DMS79 (cell line): ENCODE data around the gene C18orf54.
"Not testable (repeated sequence)": the region's sequence is repeated elsewhere in the genome, so short reads cannot be mapped to it uniquely, and the experiment has no call there.

Source experiments
- DNase-seq: peaks from one replicate; lab custom pipeline; 2025; lab: John Stamatoyannopoulos, UW

C18orf54 gene

DNA sequence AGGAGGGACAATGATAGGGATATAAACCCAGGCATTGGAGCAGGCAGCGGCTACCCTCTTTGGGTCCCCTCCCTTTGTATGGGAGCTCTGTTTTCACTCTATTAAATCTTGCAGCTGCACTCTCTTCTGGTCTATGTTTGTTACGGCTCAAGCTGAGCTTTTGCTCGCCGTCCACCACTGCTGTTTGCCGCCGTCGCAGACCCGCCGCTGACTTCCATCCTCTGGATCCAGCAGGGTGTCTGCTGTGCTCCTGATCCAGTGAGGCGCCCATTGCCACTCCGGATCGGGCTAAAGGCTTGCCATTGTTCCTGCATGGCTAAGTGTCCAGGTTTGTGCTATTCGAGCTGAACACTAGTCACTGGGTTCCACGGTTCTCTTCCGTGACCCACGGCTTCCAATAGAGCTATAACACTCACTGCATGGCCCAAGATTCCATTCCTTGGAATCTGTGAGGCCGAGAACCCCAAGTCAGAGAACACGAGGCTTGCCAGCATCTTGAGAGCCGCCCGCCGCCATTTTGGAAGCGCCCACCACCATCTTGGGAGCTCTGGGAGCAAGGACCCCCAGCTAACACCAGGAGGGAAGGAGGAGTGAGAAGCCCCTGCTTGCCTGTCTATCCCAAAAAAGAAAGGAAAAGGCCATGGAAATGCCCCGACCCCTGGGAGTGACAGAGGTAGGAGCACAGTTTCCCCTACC lies 29.2 kb downstream of the C18orf54 start:
- DNase-seq: not testable (repeated sequence)

DNA sequence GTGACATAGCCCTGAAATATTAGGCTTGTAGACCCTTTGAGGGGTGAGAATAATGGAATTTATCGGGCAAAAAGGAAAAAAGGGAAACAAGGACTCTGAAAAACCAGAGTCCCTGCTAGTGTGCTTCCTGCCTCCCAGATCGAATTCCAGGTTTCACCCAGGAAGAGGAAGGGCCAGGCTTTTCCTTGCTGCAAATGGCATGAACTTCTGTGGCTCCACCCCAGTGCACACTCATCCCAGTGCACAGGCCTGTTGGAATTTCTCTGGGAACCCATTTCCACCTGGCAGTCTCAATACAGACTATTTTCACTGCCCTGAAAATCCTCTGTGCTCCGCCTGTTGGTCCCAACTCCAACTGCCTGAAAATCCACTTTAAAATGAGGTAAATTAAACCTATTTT lies 29.9 kb downstream of the C18orf54 start:
- DNase-seq: no peak

DNA sequence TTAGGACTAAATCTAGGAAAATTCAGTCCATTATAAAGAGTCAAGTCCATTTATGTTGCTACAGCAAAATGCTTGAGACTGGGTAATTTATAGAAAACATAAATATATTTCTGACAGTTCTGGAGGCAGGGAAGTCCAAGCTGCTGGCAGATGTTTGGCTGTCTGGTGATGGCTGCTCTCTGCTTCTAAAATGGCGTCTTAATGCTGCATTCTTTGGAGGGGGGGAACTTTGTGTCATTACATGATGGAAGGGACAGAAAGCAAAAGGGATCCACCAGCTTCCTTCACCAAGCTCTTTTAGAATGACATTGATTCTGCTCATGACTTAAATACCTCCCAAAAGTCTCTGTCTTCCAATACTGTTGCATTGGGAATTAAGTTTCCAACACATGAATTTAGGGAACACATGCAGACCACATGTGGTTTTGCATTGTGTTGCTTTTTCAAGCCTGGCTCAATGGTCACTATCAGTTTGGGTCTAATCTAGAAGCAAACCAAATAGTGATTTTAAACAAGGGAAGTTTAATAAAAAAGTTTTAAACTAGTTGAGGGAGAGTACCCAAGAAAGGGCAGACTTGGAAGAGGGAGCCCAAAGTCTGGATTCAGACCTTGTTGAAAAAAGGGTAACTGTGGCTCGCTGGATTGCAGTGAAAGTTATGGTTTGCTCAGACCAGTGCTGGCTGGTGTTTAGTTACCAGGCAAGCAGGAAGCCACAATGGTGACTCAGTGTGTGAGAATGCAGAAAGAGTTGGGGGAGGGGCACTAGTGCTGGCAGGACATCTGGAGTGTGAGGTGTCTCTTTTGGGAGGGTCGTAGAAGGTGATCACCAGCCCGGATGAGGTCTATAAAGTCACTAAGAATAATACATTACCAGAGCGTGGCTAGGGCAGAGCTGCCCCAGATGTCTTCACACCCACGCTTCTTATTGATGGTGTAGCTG lies 30.8 kb downstream of the C18orf54 start:
- no peak for DNase-seq

DNA sequence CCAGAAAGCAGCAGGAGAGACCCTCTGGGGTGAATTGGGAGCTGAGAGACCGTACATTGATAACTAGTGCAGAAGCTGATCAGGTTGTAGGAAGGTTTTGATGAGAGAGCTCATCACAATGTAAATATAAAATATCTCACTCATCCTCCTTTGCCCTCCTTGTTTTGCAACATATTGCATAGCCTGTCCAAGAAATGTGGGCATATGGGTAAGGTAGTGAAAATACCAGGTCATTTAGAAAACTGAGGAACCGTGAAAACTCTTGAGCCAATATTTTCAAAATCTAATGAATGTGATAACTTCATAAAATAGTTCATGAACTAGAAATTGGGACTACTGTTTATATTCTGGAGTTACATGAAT lies 31.4 kb downstream of the C18orf54 start:
- DNase-seq: no peak

DNA sequence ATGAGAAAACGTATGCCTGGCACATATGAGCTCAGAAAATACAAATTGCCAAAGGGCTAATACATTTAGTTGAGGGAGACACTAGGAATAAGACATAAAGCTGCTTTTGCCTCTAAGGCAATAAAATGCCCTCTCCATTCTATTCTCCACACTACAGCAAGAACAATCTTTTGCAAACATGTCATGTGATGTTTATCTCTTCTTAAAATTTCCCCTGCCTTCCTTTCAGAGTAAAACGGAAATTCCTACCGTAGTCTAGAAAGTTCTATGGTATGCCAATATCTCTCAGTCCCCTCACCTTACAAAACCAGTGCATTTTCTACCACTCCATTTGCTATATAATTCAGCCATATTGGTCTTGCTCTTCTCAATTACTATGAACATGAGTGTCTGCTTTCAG lies 33.1 kb downstream of the C18orf54 start:
- DNase-seq: no peak

DNA sequence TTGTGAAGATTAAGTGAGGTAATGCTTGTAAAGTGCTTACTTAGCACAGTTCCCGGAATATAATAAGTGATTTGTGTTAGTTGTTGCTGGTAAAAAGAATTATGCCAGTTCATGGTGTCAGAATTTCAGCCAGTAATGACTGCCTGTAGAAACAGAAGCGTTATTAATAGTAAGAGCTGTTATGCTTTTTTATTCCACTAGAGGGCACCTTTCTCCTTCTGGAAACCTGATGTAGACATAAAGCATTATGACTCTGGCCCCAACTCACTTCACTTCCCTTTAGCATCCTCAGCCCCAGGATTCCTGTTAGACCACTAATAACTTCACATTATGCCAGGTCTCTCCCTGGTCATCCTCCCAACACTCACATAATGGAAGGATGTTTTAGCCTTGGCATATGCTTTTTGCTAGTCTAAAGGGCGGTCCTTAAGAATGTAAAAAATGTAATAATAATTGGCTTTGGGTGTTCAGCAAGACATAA lies 34.9 kb downstream of the C18orf54 start:
- no peak for DNase-seq

DNA sequence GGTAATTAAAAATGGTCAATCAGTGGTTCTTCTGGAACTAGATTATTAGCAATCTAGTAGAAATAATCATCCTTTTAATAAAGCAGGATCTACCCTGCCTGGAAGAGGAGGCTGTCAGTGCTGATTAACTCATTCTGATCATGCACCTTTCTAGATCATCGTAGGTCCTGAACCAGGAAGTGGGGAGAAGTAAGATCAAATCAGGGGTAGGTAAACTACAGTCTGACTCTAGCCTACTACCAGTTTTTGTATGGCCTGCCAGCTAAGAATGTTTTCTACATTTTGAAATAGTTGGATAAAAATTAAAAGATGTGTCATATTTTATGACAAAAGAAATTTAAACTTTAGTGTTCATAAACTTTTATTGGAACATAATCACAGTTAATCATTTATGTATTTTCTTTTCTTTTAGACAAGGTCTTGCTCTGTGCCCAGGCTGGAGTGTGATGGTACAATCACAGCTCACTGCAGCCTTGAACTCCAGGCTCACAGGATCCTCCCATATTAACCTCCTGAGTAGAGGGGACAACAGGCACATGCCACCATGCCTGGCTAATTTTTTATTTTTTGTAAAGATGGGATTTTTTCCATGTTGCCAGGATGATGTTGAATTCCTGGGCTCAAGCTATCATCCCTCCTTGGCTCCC lies 36.1 kb downstream of the C18orf54 start:
- no peak for DNase-seq

DNA sequence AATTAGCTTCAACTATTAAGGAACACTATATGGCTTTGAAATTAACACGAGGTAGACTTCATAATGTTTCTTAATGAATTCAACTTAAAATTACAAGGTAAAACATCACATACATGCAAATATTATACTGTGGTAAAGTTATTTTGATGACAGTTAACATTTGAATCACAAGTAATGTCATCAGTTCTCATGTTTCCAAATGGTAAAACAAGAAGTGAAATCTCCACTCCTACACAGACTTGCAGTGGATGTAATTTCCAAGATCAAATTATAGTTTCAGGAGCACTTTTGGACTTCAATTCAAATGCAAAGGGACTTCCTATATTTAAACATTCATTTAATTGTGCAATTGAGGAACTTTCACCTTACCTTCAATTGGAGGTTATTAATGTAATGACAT lies 39.1 kb downstream of the C18orf54 start:
- DNase-seq: no peak

DNA sequence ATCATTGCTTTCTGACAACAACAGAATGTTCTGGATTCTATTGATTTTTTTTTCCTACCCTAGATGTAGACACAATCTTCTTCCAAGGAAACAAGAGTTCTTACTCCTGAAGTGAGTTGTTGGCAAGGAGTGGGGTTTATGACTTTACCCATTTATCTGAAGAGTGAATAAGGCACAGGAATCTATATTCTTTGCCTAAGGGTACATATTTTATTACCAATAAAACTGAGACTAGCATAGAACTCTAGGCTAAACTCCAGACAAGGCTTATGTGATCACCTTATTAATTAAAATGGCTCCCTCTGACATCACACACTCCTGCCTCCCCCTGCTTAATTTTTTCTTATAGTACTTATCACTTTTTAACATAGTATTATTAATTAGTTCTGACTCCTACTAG lies 47.6 kb downstream of the C18orf54 start:
- DNase-seq: no peak

DNA sequence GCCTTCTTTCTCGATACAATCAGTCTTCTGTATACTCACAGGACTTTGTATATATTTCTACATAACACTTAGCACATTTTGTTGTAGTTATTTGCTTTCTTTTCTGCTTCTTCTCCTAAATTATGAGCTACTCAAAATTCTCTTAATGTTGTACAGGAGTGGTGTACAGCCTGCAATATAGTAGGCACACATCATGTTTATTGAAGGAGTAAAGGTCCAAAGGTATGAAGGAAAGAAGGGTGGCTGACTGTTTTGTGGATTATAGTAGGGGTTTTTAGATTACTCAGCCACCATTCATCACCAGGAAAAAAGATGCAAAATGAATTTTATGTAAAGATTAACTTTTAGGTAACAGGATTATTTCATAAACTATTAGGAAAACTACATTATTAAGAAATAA lies 54.1 kb downstream of the C18orf54 start:
- DNase-seq: no peak

DNA sequence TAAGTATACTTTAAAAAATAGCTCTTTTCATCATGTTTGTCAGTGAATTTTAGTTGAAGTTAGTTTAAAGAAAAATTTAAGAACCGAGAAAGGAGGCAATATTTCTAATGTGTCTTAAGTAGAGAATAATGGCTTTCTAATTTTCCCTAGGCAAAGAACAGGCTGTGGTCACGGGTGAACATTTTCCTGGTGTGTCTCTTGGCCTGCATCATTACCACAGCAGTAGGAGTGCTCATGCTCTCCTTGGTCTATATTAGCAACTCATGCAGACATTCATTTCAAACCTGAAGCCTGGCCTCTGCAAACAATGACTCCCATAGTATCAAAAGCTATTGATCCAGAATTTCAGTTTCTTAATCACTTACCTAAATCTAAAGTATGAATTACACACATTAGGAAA lies 57.4 kb downstream of the C18orf54 start:
- DNase-seq: no peak

DNA sequence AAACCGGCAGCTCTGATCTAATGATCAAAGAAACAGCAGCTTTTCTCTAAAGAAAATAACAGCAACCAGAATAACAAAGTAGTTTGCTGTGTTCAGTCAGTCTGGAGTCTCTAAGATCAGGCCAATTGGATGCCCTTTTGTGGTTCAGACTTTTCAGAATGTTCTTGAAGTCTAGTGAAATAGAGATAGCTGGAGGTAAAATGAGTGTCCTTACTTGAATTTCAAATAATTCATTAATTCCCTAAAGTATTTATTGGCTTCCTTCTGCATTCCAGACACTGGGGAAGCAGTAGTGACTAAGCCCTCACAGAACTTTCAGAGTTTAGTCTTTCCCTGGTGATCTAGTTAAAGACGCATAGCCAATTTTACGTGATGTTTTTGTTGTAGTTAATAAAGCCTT lies 58.7 kb downstream of the C18orf54 start:
- DNase-seq: no peak

DNA sequence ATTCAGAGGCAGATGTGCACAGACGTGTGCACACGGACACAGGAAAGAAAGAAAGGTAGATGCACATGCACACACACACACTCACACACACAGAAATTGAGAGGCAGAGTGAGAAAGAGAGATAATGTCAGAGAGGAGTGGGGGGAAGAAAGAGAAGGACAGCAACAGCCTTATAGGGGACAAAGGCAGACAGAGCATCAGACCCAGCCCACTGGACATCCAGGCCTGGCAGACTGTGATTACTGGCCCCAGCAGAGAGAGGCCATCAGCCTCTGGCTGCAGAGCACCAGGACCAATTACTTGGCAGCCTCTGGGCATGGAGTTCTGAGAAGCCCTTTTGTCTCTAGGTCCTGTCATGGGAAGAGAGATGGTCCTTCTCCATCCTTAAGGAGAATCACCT lies 66.1 kb downstream of the C18orf54 start:
- DNase-seq: no peak

DNA sequence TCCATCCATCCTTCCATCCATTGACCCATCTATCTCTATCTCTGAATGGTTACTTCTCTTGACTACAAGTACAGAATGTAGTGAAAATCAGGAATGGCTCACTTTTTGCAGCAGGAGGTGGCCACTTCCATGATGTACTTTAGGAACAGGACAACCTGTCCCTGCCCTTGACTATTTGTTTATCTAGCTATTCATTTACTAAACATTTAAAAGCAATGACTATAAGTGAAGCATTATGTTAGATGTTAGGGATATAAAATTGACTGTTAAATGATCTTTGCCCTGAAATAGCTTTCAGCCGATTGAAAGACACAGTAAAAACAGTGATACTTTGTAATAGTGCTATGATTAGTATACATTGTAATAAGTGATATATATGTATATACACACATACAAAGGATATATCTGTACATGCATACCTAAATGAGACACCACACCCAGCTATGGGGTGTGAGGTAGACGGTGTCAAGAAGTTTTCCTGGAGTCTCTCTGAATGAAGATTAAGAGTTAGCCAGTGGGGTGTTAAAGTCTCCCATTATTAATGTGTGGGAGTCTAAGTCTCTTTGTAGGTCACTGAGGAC lies 68.5 kb downstream of the C18orf54 start:
- DNase-seq: no peak
